PC-9 (cell line): Measurements from ENCODE around the gene ARIH2.

ENCODE experiments used
- EZH2 ChIP-seq: fragments of 200-600 bp; sonication (generic); IDR thresholded peaks from 2 replicates; pipeline ENCODE4 v1.8.0; 2017; ENCODE audit warnings: antibody characterized with exemption, low read depth
- TF ChIP-seq, protein P1 (sequence below): fragments of 200-600 bp; sonication (generic); conservative IDR thresholded peaks from 2 replicates; pipeline ENCODE4 v1.6.1; 2017; ENCODE audit warnings: mixed run types, antibody characterized with exemption, mild to moderate bottlenecking, moderate library complexity

- TF ChIP-seq, protein P1, sequence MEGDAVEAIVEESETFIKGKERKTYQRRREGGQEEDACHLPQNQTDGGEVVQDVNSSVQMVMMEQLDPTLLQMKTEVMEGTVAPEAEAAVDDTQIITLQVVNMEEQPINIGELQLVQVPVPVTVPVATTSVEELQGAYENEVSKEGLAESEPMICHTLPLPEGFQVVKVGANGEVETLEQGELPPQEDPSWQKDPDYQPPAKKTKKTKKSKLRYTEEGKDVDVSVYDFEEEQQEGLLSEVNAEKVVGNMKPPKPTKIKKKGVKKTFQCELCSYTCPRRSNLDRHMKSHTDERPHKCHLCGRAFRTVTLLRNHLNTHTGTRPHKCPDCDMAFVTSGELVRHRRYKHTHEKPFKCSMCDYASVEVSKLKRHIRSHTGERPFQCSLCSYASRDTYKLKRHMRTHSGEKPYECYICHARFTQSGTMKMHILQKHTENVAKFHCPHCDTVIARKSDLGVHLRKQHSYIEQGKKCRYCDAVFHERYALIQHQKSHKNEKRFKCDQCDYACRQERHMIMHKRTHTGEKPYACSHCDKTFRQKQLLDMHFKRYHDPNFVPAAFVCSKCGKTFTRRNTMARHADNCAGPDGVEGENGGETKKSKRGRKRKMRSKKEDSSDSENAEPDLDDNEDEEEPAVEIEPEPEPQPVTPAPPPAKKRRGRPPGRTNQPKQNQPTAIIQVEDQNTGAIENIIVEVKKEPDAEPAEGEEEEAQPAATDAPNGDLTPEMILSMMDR = no peak
- no peak for TF ChIP-seq EZH2
These were observed 27.0 kb upstream of the ARIH2 start for GRCh38 chr3:48891606-48892005.
